Natural killer cell (primary cell): ENCODE data around the gene INPP1. TPM values are rescaled to one million over a fixed set of nuclear protein-coding genes. Genes with fewer than 3 reads are reported as not detected.
A peak's percentile ranks its signal among the peaks of the same experiment; 100 is the strongest.

Source experiments
- ATAC-seq, 3 donors: fragments of 150-1000 bp in 2 of 3; fragments of 200-7000 bp in 1 of 3; cut with Tn5 transposase; 1 replicate in 1 of 3; 2 replicates in 2 of 3; pipeline ENCODE4 v1.10.0; 2021; ENCODE audit warnings: mild to moderate bottlenecking in 2 of 3, moderate library complexity in 2 of 3
- DNase-seq, 2 donors: peaks; one replicate each; pipeline versions ENCODE4 v3.0.0 to v3.0.0-alpha.2; 2013 to 2021; ENCODE audit warnings: mixed read lengths in 1 of 2
- H3K27ac ChIP-seq: one replicate; pipeline ENCODE4 v1.5.1; 2013; ENCODE audit warnings: mild to moderate bottlenecking, low read length
- H3K27me3 ChIP-seq: one replicate; pipeline ENCODE4 v1.6.1; 2013; ENCODE audit warnings: low read length; ENCODE audit not compliant: control insufficient read depth, insufficient read depth
- H3K36me3 ChIP-seq: one replicate; pipeline ENCODE4 v1.6.1; 2013; ENCODE audit warnings: low read length; ENCODE audit not compliant: control insufficient read depth, insufficient read depth
- H3K4me1 ChIP-seq: one replicate; pipeline ENCODE4 v1.6.1; 2013; ENCODE audit warnings: low read length; ENCODE audit not compliant: control insufficient read depth, insufficient read depth
- H3K4me3 ChIP-seq: one replicate; pipeline ENCODE4 v1.5.1; 2013; ENCODE audit warnings: low read length
- H3K9me3 ChIP-seq: one replicate; pipeline ENCODE4 v1.6.1; 2013; ENCODE audit warnings: low read length; ENCODE audit not compliant: control insufficient read depth, insufficient read depth
- H3K27ac Mint-ChIP-seq, 2 donors: one replicate each; pipeline ENCODE4 v1.8.0; 2022; ENCODE audit warnings: mild to moderate bottlenecking in 2 of 2, mixed read lengths in 2 of 2, moderate library complexity in 1 of 2
- H3K27me3 Mint-ChIP-seq, 2 donors: one replicate each; pipeline ENCODE4 v1.8.0; 2022; ENCODE audit warnings: low read depth in 2 of 2, mixed read lengths in 2 of 2
- H3K36me3 Mint-ChIP-seq: one replicate; pipeline ENCODE4 v1.8.0; 2022; ENCODE audit warnings: mixed read lengths
- H3K4me1 Mint-ChIP-seq, 2 donors: one replicate each; pipeline ENCODE4 v1.8.0; 2022; ENCODE audit warnings: mixed read lengths in 2 of 2
- H3K4me3 Mint-ChIP-seq: one replicate; pipeline ENCODE4 v1.8.0; 2022; ENCODE audit warnings: mild to moderate bottlenecking, moderate library complexity, mixed read lengths
- H3K9me3 Mint-ChIP-seq, 2 donors: one replicate each; pipeline ENCODE4 v1.8.0; 2022; ENCODE audit warnings: mixed read lengths in 2 of 2
- CTCF ChIP-seq: fragments of 200-600 bp; IDR thresholded peaks from one replicate; pipeline ENCODE4 v1.8.0; 2022; ENCODE audit warnings: antibody characterized with exemption
- WGBS: methylation state at CpG from one replicate; pipeline ENCODE4 v1.1.7; 2013; ENCODE audit warnings: missing lambda C conversion rate; ENCODE audit not compliant: insufficient coverage; 5-methylcytosine and 5-hydroxymethylcytosine counted together
- intact Hi-C: fragments of 100-400 bp; cut with micrococcal nuclease; formaldehyde crosslinking; loops from one replicate; pipeline ENCODE4 v1.14.2; 2022
- total RNA-seq, 4 donors: library from RNA; stranded (reverse); fragments of 120-200 nt in 1 of 4; gene quantifications; one replicate each; pipeline versions ENCODE4 v1.2.3 to v1.2.4, GENCODE V29; 2013 to 2022

Gene INPP1
- total RNA-seq, 3 donors from 2014 or later (not counting 1 experiment from before 2014, with no cell fraction given) = 9.5 to 16.7 (median 9.6) TPM

GRCh38 chr2:190407662-190408537, 64.5 kb downstream of the INPP1 start, which contains the start of gene MFSD6:
Gene MFSD6 (plus strand): TSS chr2:190408355. CDS start chr2:190436030, 27,675 bp downstream.
- peaks cover 19 to 23% of the 10 kb centered on the region in 2 donors for H3K4me1 Mint-ChIP-seq
- intact Hi-C loops = loop anchor here (2.0 to 10.0 kb wide), 3 partner anchors 127 to 623 kb away; partner anchors contain the start of genes NAB1, NEMP2, ORMDL1 and PMS1
- H3K27ac Mint-ChIP-seq = peak within 1 kb of the TSS in 1 of 2 donors; percentile 83

GRCh38 chr2:190408538-190409271, 65.3 kb downstream of the INPP1 start:
- intact Hi-C loops = loop anchor here (5.0 to 10.0 kb wide), 2 partner anchors 239 to 624 kb away; partner anchors contain the start of genes NAB1, ORMDL1 and PMS1
- TF ChIP-seq CTCF = no peak
- under 1% methylated on average over 52 of the region's 54 CpGs for WGBS

More at GRCh38 chr2:190407662-190408537, 64.5 kb downstream of the INPP1 start, which contains the start of gene MFSD6:
- TF ChIP-seq CTCF = no peak
- Histone ChIP-seq H3K9me3 (no peaks in the 10 kb centered on the region), H3K27ac (peak within 1 kb of the TSS; percentile 97), H3K36me3 (no peaks in the 10 kb centered on the region), H3K4me3 (peak within 1 kb of the TSS; percentile 92), H3K27me3 (no peaks in the 10 kb centered on the region), H3K4me1 (peaks cover 16% of the 10 kb centered on the region)
- ATAC-seq = peak; percentile 50 to 62 (median 54)
- under 1% methylated on average over 98 of the region's 98 CpGs for WGBS
- peak; percentile 42 to 69 for DNase-seq
- Mint-ChIP-seq H3K27me3 (no peaks in the 10 kb centered on the region), H3K36me3 (no peaks in the 10 kb centered on the region), H3K4me3 (peak within 1 kb of the TSS; percentile 90), H3K9me3 (no peaks in the 10 kb centered on the region)

GRCh38 chr2:190409616-190410015, 66.2 kb downstream of the INPP1 start:
- Histone ChIP-seq H3K36me3 (no peaks in the 10 kb centered on the region), H3K27ac (peak overlapping the region; percentile 97), H3K27me3 (no peaks in the 10 kb centered on the region), H3K4me1 (peaks cover 20% of the 10 kb centered on the region), H3K9me3 (no peaks in the 10 kb centered on the region), H3K4me3 (peak overlapping the region; percentile 92)
- H3K4me3 Mint-ChIP-seq = peak overlapping the region; percentile 90
- no peak for ATAC-seq
- H3K9me3 Mint-ChIP-seq = no peaks in the 10 kb centered on the region
- H3K27me3 Mint-ChIP-seq = no peaks in the 10 kb centered on the region
- peaks cover 27 to 34% of the 10 kb centered on the region in 2 donors for H3K4me1 Mint-ChIP-seq
- H3K36me3 Mint-ChIP-seq = no peaks in the 10 kb centered on the region
- WGBS = 31% methylated on average over 2 of the region's 2 CpGs
- intact Hi-C loops = loop anchor here (5.0 to 10.0 kb wide), 2 partner anchors 238 to 625 kb away; partner anchors contain the start of genes NAB1, ORMDL1 and PMS1
- H3K27ac Mint-ChIP-seq = peak overlapping the region in 1 of 2 donors; percentile 83
- no peak for TF ChIP-seq CTCF
- no peak for DNase-seq

More at GRCh38 chr2:190408538-190409271, 65.3 kb downstream of the INPP1 start:
- Histone ChIP-seq H3K4me3 (peak overlapping the region; percentile 92), H3K27ac (peak overlapping the region; percentile 97), H3K36me3 (no peaks in the 10 kb centered on the region), H3K9me3 (no peaks in the 10 kb centered on the region), H3K4me1 (peaks cover 19% of the 10 kb centered on the region), H3K27me3 (no peaks in the 10 kb centered on the region)
- DNase-seq (peak; percentile 59 to 91), ATAC-seq (peak; percentile 69 to 85 (median 79))
- peak overlapping the region; percentile 90 for H3K4me3 Mint-ChIP-seq
- no peaks in the 10 kb centered on the region for H3K36me3 Mint-ChIP-seq
- H3K4me1 Mint-ChIP-seq = peaks cover 25 to 31% of the 10 kb centered on the region in 2 donors
- peak overlapping the region in 1 of 2 donors; percentile 83 for H3K27ac Mint-ChIP-seq
- H3K9me3 Mint-ChIP-seq = no peaks in the 10 kb centered on the region
- H3K27me3 Mint-ChIP-seq = no peaks in the 10 kb centered on the region
